Thyroid gland (tissue), 4 donors: ENCODE data around the gene KRTAP5-5.

ENCODE experiments used
- POLR2A ChIP-seq, 2 donors: fragments of 450-650 bp; IDR thresholded peaks; one replicate each; pipeline ENCODE4 v1.6.1; 2017; ENCODE audit warnings: antibody characterized with exemption in 2 of 2, mild to moderate bottlenecking in 2 of 2, moderate library complexity in 1 of 2
- TF ChIP-seq, protein P1 (sequence below), 6 experiments: fragments of 200-600 bp in 3 of 6; fragments of 450-650 bp in 3 of 6; sonication (generic) in 3 of 6; IDR thresholded peaks; one replicate each; pipeline ENCODE4 v1.5.1; 2016 to 2019; ENCODE audit warnings: antibody characterized with exemption in 6 of 6, mild to moderate bottlenecking in 2 of 6, inconsistent platforms in 1 of 6, moderate library complexity in 1 of 6

DNA sequence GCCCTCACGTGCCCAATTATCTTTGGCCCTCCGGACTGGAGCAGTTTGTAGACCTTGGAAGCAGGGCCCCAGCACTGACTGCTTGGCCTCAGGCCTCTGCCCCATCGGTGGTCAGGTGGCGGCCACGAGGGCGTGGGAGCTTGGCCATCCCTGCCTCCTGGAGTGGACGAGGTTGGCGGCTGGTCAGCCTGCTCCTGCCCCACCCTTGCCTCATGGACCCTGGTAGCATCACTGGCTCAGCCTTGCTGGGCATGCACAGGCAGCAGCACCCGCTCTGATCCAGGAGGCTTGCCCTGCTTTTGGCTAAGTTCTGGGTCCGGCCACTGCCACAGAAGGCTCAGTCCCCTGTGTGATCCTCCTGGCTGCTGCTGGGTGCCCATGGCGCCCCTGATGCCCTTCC, 25.4 kb upstream of the KRTAP5-5 start:
- TF ChIP-seq, protein P1, sequence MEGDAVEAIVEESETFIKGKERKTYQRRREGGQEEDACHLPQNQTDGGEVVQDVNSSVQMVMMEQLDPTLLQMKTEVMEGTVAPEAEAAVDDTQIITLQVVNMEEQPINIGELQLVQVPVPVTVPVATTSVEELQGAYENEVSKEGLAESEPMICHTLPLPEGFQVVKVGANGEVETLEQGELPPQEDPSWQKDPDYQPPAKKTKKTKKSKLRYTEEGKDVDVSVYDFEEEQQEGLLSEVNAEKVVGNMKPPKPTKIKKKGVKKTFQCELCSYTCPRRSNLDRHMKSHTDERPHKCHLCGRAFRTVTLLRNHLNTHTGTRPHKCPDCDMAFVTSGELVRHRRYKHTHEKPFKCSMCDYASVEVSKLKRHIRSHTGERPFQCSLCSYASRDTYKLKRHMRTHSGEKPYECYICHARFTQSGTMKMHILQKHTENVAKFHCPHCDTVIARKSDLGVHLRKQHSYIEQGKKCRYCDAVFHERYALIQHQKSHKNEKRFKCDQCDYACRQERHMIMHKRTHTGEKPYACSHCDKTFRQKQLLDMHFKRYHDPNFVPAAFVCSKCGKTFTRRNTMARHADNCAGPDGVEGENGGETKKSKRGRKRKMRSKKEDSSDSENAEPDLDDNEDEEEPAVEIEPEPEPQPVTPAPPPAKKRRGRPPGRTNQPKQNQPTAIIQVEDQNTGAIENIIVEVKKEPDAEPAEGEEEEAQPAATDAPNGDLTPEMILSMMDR (IDR thresholded peaks at IDR 0.05): no peak
- TF ChIP-seq POLR2A (IDR thresholded peaks at IDR 0.05): no peak
